NT2/D1 (cell line): ENCODE results near the gene PIGO.

ENCODE experiments used
- SUZ12 ChIP-seq: IDR thresholded peaks from 2 replicates; pipeline ENCODE4 v1.6.1; 2011; ENCODE audit not compliant: insufficient read length, insufficient read depth; ENCODE audit errors: extremely low read depth
- YY1 ChIP-seq: IDR thresholded peaks from 2 replicates; pipeline ENCODE4 v1.6.1; 2011; ENCODE audit not compliant: insufficient read length, insufficient read depth
- ZNF274 ChIP-seq: IDR thresholded peaks from 2 replicates; pipeline ENCODE4 v1.6.1; 2011; ENCODE audit warnings: mild to moderate bottlenecking, low read depth, low read length

- TF ChIP-seq YY1 (no peak), ZNF274 (no peak), SUZ12 (no peak)
Measured at GRCh38 chr9:35074791-35075190, 21.6 kb downstream of the PIGO start.
